ENCODE measurements around the gene AMDHD1. TPM values are rescaled to one million over a fixed set of nuclear protein-coding genes. Genes with fewer than 3 reads are reported as not detected.
A peak's percentile ranks its signal among the peaks of the same experiment; 100 is the strongest.

Gene AMDHD1, protein sequence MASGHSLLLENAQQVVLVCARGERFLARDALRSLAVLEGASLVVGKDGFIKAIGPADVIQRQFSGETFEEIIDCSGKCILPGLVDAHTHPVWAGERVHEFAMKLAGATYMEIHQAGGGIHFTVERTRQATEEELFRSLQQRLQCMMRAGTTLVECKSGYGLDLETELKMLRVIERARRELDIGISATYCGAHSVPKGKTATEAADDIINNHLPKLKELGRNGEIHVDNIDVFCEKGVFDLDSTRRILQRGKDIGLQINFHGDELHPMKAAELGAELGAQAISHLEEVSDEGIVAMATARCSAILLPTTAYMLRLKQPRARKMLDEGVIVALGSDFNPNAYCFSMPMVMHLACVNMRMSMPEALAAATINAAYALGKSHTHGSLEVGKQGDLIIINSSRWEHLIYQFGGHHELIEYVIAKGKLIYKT
- 1 to 10 TPM in 1 of 2 donors, under 1 TPM in 1; 0.47 to 1.1 TPM for total RNA-seq
- 0.70 to 1.1 reads per million in 2 donors for total RNA-seq

DNA sequence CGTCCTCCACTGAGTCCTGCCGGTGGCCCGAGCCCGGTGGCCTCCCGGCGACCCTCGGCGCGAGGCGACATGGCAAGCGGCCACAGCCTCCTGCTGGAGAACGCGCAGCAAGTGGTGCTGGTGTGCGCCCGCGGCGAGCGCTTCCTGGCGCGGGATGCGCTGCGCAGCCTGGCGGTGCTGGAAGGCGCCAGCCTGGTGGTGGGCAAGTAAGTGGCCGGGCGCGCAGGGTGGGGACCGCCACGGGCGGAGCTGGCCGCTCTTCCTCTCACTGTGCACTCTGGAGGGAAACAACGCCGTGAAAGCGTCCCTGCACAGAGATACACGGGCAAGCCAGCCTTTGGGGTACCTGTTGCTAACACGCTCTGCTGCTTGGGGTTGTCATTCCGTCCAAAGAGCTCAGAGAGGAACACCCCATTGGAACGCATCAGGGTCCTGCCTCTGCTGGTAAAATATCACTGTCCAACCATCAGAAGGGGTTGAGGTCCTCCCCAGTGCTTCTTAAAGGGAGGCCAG, at the start of gene AMDHD1:
Gene AMDHD1 (plus strand): TSS at position 2 of the 513 bp plus-strand sequence. CDS start 68 bp downstream, at position 70.
- Mint-ChIP-seq H3K27me3 (no peaks in the 10 kb centered on the region), H3K4me1 (peaks cover 12% of the 10 kb centered on the region), H3K4me3 (peak within 1 kb of the TSS; percentile 98), H3K36me3 (ENCODE audit: low read depth) (peaks cover 3% of the 10 kb centered on the region), H3K27ac (peak within 1 kb of the TSS; percentile 87)
- ATAC-seq (peak; percentile 75), DNase-seq (peak; percentile 36 to 51 (median 48))
- no peaks in the 10 kb centered on the region for H3K9me3 ChIP-seq (ENCODE audit: control insufficient read depth, low read length, poor library complexity, severe bottlenecking)

DNA sequence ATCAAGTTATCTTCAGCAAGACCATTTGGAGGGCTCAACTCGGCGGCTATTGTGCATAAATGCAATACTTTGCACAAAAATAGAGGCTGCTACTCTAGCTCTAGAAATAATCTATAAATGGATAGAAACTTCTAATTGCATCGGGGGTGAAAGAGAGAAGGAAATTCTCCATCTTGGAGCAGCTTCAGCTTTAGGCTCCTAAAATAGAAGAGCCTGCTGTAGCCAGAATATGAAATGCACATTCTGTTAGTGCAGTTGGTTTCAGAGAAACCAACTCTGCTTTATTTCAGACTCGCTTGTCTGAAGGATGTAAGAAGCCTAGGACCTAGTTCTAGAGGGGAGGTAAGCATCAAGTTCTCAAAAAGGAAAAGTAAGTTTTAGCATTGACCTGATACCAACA, 46.3 kb upstream of the AMDHD1 start:
- DNase-seq, result no peak
- ATAC-seq, result no peak
- Mint-ChIP-seq H3K4me3 (no peak overlapping the region), H3K27me3 (peaks cover 10% of the 10 kb centered on the region), H3K36me3 (ENCODE audit: low read depth) (no peaks in the 10 kb centered on the region), H3K4me1 (no peaks in the 10 kb centered on the region), H3K27ac (no peak overlapping the region)
- no peaks in the 10 kb centered on the region for H3K9me3 ChIP-seq (ENCODE audit: control insufficient read depth, low read length, poor library complexity, severe bottlenecking)

DNA sequence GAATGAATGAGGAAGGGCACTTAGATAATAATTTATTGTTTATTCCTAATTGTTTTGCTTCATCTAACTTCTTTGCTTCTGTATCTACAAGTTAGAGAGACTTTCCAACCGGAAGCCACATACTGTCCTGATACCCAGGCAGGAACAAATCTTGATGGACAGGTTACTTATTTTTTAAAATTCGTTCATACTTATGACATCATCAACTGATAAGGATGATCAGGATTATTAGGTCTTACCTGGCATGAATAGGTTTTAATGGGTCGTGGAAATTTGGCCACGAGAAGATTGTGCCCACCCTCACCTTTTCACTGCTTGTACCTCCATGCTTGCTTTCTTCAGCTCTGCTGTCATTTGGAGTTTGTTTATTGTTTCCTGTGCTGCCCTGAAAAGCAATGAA, 45.0 kb upstream of the AMDHD1 start:
- no peak overlapping the region for H3K27ac Mint-ChIP-seq
- ATAC-seq (no peak), DNase-seq (no peak)
- H3K4me3 Mint-ChIP-seq, result no peak overlapping the region
- no peaks in the 10 kb centered on the region for H3K4me1 Mint-ChIP-seq
- peaks cover 10% of the 10 kb centered on the region for H3K27me3 Mint-ChIP-seq
- H3K36me3 Mint-ChIP-seq (ENCODE audit: low read depth), result no peaks in the 10 kb centered on the region
- H3K9me3 ChIP-seq (ENCODE audit: control insufficient read depth, low read length, poor library complexity, severe bottlenecking), result no peaks in the 10 kb centered on the region

DNA sequence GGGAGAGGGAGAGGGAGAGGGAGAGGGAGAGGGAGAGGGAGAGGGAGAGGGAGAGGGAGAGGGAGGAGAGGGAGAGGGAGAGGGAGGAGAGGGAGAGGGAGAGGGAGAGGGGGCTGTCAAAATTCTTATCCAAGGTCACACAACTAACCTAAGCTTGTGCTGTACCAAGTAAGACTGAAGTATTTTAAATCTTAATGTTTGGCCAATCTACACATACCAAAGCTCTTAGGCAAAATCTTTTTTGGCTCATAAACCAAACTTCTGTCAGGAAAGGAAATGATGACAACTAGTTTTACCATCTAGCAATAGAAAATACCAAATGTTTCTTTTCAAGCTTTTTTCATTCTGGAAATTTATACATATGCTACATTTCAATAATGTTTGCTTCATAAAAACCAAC, 34.6 kb upstream of the AMDHD1 start:
- no peaks in the 10 kb centered on the region for H3K9me3 ChIP-seq (ENCODE audit: control insufficient read depth, low read length, poor library complexity, severe bottlenecking)
- peaks cover 22% of the 10 kb centered on the region for H3K27me3 Mint-ChIP-seq
- DNase-seq, result no peak
- no peaks in the 10 kb centered on the region for H3K4me1 Mint-ChIP-seq
- ATAC-seq, result no peak
- H3K36me3 Mint-ChIP-seq (ENCODE audit: low read depth), result peaks cover 3% of the 10 kb centered on the region
- H3K4me3 Mint-ChIP-seq, result no peak overlapping the region
- H3K27ac Mint-ChIP-seq, result no peak overlapping the region

DNA sequence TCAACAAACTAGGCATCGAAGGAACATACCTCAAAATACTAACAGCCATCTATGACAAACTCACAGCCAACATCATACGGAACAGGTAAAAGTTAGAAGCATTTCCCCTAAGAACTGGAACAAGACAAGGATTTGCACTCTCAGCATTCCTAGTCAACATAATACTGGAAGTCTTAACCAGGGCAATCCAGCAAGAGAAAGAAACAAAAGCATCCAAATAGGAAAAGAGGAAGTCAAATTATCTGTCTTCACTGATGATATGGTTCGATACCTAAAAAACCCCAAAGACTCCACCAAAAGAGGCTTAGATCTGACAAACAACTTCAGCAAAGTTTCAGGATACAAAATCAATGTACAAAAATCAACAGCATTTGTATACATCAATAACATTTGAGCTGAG, 33.3 kb upstream of the AMDHD1 start:
- no peak for DNase-seq
- ATAC-seq, result no peak
- peaks cover 18% of the 10 kb centered on the region for H3K27me3 Mint-ChIP-seq
- H3K9me3 ChIP-seq (ENCODE audit: control insufficient read depth, low read length, poor library complexity, severe bottlenecking), result no peaks in the 10 kb centered on the region
- no peak overlapping the region for H3K4me3 Mint-ChIP-seq
- H3K27ac Mint-ChIP-seq, result no peak overlapping the region
- H3K36me3 Mint-ChIP-seq (ENCODE audit: low read depth), result peaks cover 3% of the 10 kb centered on the region
- no peaks in the 10 kb centered on the region for H3K4me1 Mint-ChIP-seq

DNA sequence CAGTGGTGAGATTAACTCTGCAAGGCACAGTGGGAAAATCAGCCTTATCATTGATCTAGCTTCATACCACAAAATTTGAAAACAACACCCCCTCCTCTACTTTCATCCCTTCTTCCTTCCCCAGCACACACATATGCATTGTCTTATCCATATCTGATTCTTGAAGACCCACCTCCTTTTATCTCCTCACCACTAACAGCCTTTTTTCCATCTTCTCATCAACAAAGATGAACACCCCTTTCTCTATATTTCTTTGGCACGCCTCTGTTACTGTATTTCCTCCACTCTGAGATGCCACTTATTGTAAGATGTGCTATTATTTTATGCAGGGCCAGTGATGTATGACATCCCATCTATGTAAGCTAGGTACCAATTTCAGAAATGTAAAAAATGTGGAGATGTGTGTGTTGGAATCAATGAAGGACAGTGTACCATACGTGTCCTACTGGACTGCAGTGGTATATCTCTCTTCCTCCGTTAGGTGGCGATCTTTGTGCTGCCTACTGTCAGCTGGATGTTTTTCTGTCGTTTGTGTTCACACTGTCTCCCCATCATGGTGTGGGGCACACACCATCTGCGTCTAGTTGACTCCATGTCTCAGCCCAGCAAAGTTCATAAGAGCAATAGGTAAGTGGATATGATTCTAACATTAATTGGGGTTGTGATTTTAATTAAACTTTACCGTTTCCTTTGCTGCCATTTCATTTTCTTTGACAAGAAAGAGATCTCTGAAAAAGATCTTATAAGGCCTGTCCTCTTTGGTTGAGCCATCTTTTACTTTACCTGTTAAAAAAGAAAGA, 24.7 kb upstream of the AMDHD1 start:
- no peak overlapping the region for H3K27ac Mint-ChIP-seq
- DNase-seq, result peak in 1 of 3 donors; percentile 9
- ATAC-seq, result peak; percentile 96
- H3K9me3 ChIP-seq (ENCODE audit: control insufficient read depth, low read length, poor library complexity, severe bottlenecking), result no peaks in the 10 kb centered on the region
- H3K4me3 Mint-ChIP-seq, result no peak overlapping the region
- no peaks in the 10 kb centered on the region for H3K4me1 Mint-ChIP-seq
- no peaks in the 10 kb centered on the region for H3K36me3 Mint-ChIP-seq (ENCODE audit: low read depth)
- H3K27me3 Mint-ChIP-seq, result peaks cover 6% of the 10 kb centered on the region

GRCh38 chr12:95919110-95919509, 24.0 kb upstream of the AMDHD1 start:
- Mint-ChIP-seq H3K27ac (no peak overlapping the region), H3K4me3 (no peak overlapping the region), H3K36me3 (ENCODE audit: low read depth) (no peaks in the 10 kb centered on the region), H3K27me3 (peaks cover 5% of the 10 kb centered on the region), H3K4me1 (no peaks in the 10 kb centered on the region)
- DNase-seq, result no peak
- H3K9me3 ChIP-seq (ENCODE audit: control insufficient read depth, low read length, poor library complexity, severe bottlenecking), result no peaks in the 10 kb centered on the region
- no peak for ATAC-seq

DNA sequence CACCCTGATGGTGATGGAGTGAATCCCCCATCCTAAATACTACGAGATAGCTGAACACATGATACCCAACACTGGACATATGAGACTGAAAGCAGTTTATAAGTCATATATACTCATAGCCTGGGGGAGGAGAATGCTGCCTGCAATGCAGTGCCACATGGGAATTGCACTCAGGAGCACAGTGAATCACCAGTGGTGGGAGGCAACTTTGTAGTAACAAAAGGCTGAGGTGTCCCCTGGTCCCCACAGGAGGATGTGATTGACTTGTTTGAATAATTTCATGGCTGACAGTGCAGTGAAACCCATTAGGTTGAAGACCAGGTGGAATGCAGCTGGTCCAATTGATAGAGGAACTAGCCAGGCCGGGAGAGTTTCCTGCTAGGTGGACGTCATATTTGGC, 20.9 kb upstream of the AMDHD1 start:
- Mint-ChIP-seq H3K36me3 (ENCODE audit: low read depth) (no peaks in the 10 kb centered on the region), H3K4me1 (no peaks in the 10 kb centered on the region), H3K27me3 (no peaks in the 10 kb centered on the region), H3K4me3 (no peak overlapping the region), H3K27ac (no peak overlapping the region)
- ATAC-seq (no peak), DNase-seq (no peak)
- H3K9me3 ChIP-seq (ENCODE audit: control insufficient read depth, low read length, poor library complexity, severe bottlenecking), result no peaks in the 10 kb centered on the region

DNA sequence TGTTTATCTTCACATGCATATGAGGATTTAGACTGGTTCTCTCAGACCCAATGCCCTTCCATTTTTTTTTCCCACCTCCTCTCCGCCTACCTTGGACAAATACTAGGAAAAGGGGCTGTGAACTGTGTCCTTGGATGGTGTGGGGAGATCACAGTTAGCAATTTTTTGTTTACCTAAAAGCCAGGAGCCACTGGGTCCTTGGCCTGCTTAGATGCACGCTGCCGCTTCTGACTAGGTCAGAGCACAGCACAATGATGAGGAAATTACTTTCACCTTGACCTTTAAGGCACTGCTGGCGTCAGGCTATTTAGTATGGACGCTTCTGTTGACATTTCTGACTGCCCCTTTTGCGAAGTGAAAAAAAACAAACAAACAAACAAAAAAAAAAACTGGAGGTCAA, 2.6 kb upstream of the AMDHD1 start:
- Mint-ChIP-seq H3K27me3 (no peaks in the 10 kb centered on the region), H3K27ac (peak overlapping the region; percentile 29), H3K4me1 (peaks cover 12% of the 10 kb centered on the region), H3K4me3 (no peak overlapping the region), H3K36me3 (ENCODE audit: low read depth) (peaks cover 3% of the 10 kb centered on the region)
- DNase-seq (no peak), ATAC-seq (no peak)
- no peaks in the 10 kb centered on the region for H3K9me3 ChIP-seq (ENCODE audit: control insufficient read depth, low read length, poor library complexity, severe bottlenecking)

DNA sequence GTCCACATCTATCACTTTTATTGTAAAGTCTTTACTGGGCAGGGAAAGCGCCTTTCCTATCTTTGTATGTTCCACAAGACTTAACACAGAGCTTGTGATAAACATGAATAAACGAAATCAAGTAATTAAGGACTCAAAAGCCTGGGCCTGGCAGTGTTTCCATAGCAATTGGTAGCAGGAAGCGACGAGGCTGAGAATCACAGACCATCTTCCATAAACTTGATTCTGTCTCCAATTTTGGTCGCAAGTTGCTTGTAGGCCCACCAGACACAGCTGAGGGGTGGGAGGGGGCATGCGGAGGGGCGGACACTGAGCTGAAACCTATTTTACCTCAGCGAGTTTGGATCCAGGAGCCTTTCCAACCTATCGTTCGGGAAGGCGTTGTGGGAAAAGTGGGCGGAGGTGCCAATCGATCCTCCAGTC, 1.0 kb upstream of the AMDHD1 start:
- ATAC-seq, result no peak
- peaks cover 12% of the 10 kb centered on the region for H3K4me1 Mint-ChIP-seq
- H3K4me3 Mint-ChIP-seq, result peak overlapping the region; percentile 98
- no peaks in the 10 kb centered on the region for H3K9me3 ChIP-seq (ENCODE audit: control insufficient read depth, low read length, poor library complexity, severe bottlenecking)
- peaks cover 3% of the 10 kb centered on the region for H3K36me3 Mint-ChIP-seq (ENCODE audit: low read depth)
- peak overlapping the region; percentile 87 for H3K27ac Mint-ChIP-seq
- DNase-seq, result no peak
- no peaks in the 10 kb centered on the region for H3K27me3 Mint-ChIP-seq

DNA sequence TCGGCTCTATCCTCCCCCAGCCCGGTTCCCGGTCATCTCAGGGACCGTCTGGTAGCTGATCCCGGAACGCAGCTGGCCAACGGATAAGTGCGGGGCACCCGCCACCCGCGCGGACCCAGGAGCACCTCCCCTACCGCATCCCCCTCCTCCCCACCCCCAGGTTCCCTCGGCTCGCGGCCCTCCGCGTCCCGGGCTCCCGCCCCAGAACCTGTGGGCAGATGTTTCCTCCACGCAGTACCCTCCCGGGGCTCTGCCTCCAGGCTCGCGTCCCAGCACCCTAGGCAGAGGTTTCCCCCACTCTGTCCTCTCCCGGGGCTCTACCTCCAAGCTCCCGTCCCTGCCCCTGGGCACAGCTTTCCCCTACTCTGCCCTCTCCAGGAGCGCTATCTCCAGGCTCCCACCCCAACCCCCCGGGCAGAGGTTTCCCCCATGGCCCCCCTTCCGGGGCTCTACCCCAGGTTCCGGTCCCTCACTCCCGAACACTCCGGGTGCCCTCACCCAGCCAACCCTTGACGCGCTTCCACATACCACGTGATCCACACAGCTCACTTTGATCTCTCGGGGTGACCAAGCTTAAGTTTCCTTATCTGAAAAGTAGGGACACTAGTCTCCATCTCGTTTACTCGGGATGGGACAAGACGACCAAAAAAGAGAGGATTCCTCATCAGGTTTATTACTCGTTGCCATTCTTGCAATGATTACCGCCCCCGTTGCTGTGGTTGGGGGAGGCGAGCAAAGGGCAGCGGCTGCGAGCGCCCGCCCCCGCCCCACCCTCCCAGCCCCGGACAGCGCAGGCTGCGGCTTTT, 404 bp upstream of the AMDHD1 start, which contains the start of gene CCDC38:
Gene CCDC38 (minus strand): TSS at position 91 of the 806 bp plus-strand sequence. CDS start 6,105 bp downstream, outside the sequence.
- peak within 1 kb of the TSS; percentile 87 for H3K27ac Mint-ChIP-seq
- peak; percentile 96 for ATAC-seq
- peaks cover 3% of the 10 kb centered on the region for H3K36me3 Mint-ChIP-seq (ENCODE audit: low read depth)
- no peaks in the 10 kb centered on the region for H3K27me3 Mint-ChIP-seq
- H3K4me1 Mint-ChIP-seq, result peaks cover 12% of the 10 kb centered on the region
- peak within 1 kb of the TSS; percentile 98 for H3K4me3 Mint-ChIP-seq
- peak; percentile 61 to 65 (median 64) for DNase-seq
- no peaks in the 10 kb centered on the region for H3K9me3 ChIP-seq (ENCODE audit: control insufficient read depth, low read length, poor library complexity, severe bottlenecking)

DNA sequence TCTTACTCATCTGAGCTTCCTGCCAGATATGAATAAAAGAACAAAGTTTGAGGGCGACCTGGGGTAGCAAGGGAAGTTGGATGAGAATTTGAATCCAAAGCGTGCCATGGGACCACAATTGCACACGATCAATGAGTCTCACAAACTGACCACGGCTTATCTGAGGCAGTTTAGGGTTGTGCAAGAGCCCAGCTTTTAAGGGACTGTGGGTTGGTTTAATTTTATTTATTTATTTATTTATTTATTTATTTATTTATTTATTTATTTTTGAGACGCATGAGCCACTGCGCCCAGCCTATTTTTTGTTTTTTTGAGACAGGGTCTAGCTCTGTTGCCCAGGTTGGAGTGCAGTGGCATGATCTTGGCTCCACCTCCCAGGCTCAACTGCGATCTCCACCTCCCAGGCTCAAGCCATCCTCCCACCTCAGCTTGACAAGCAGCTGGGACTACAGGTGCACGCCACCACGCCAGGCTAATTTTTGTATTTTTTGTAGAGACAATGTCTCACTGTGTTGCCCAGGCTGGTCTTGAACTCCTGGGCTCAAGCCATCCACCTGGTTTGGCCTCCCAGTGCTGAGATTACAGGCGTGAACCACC, 1.1 kb downstream of the AMDHD1 start:
- Mint-ChIP-seq H3K27me3 (no peaks in the 10 kb centered on the region), H3K4me1 (peaks cover 12% of the 10 kb centered on the region), H3K36me3 (ENCODE audit: low read depth) (peaks cover 3% of the 10 kb centered on the region), H3K4me3 (peak overlapping the region; percentile 98), H3K27ac (peak overlapping the region; percentile 87)
- DNase-seq, result no peak
- H3K9me3 ChIP-seq (ENCODE audit: control insufficient read depth, low read length, poor library complexity, severe bottlenecking), result no peaks in the 10 kb centered on the region
- no peak for ATAC-seq

Data from T-helper 17 cell (primary cell).